ENCODE data around the gene HIVEP2. TPM values are rescaled to one million over a fixed set of nuclear protein-coding genes. Genes with fewer than 3 reads are reported as not detected.

The HIVEP2 gene
- total and polyA plus RNA-seq, 8 donors: 0.58 to 14.3 (median 4.8) TPM

DNA sequence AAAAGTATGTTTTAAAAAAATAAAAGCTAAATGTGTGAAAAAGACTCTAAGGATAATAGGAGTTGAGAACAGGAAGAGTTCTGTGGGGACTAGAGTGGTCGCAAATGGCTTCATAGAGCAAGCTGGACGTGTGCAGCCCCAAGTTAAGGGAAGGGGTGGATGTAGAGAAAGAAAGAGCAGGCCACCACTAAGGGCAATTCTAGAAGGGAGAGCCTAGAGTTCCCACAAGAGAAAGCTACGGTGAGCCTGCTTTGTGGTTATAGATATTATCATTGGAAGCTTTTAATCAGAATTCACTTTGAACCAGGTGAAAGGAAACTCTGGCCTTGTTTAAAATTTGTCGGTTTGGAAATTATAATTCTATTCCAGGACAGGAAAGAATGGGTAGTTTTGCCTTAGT, 101.6 kb downstream of the HIVEP2 start:
- Histone ChIP-seq H3K4me3 (no peak overlapping the region), H3K9me3 (no peaks in the 10 kb centered on the region), H3K27me3 (no peaks in the 10 kb centered on the region), H3K4me1 (peaks cover 14 to 81% (median 52%) of the 10 kb centered on the region in 4 donors), H3K27ac (peak overlapping the region in 3 of 5 donors; percentile 65 to 85 (median 82)), H3K36me3 (no peaks in the 10 kb centered on the region)
- 59 to 74% (median 64%) methylated on average over 4 of the region's 4 CpGs for WGBS, 5 donors
- no peak for TF ChIP-seq POLR2A (IDR thresholded peaks at IDR 0.05)
- TF ChIP-seq, protein P1, sequence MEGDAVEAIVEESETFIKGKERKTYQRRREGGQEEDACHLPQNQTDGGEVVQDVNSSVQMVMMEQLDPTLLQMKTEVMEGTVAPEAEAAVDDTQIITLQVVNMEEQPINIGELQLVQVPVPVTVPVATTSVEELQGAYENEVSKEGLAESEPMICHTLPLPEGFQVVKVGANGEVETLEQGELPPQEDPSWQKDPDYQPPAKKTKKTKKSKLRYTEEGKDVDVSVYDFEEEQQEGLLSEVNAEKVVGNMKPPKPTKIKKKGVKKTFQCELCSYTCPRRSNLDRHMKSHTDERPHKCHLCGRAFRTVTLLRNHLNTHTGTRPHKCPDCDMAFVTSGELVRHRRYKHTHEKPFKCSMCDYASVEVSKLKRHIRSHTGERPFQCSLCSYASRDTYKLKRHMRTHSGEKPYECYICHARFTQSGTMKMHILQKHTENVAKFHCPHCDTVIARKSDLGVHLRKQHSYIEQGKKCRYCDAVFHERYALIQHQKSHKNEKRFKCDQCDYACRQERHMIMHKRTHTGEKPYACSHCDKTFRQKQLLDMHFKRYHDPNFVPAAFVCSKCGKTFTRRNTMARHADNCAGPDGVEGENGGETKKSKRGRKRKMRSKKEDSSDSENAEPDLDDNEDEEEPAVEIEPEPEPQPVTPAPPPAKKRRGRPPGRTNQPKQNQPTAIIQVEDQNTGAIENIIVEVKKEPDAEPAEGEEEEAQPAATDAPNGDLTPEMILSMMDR (IDR thresholded peaks at IDR 0.05): no peak
- no peak for TF ChIP-seq EP300 (IDR thresholded peaks at IDR 0.05)
- no peak for TF ChIP-seq POLR2AphosphoS5 (IDR thresholded peaks at IDR 0.05)
- intact Hi-C loops (cut with DNase I; ENCODE audit: low total_unique reads): no loop called here
- DNase-seq: no peak

DNA sequence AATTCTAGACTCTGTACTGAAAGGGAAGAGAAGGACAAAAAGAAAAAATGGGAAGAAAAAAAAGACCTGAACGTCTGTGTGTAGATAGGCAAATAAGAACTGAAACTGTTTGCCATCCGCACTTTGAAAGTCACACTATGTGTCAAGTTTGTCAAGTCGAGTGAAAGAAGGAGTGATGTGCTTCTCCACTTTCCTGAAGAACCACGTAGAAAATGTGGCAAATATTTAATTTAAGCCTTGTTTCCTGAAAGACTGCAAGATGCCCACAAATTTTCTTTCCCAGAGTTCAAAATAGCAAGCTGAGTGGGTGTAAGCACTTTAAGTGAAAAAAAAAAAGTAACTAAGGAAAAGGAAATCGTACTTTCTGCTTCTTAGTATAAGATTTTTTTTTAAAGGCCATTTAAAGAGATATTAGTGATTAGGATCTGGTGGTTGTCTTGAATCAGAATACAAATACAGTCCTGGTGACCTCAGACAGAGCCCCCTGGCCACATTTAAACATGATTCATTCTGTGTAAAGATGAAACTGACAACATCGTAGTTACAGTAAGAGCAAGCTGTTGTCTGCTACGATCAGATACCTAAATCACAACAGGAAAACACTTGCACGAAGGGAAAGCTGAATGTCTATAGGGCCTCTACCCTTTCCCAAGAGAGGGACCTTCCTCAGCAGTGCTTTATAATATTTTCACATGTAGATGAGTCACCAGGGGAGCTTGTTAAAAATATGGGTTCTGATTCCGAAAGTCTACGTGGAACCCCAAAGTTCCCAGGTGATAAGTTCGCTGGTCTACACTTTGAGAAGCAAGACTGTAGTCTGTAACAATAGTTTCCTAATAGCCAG, 102.3 kb downstream of the HIVEP2 start:
- intact Hi-C loops (cut with DNase I; ENCODE audit: low total_unique reads): no loop called here
- peak overlapping the region in 2 of 4 donors; percentile 3 to 9 for H3K4me3 ChIP-seq
- no peak for DNase-seq
- no peaks in the 10 kb centered on the region for H3K36me3 ChIP-seq
- WGBS, 5 donors: 51 to 65% (median 64%) methylated on average over 11 of the region's 11 CpGs
- no peaks in the 10 kb centered on the region for H3K27me3 ChIP-seq
- peaks cover 14 to 81% (median 45%) of the 10 kb centered on the region in 4 donors for H3K4me1 ChIP-seq
- H3K27ac ChIP-seq: peak overlapping the region in 4 of 5 donors; percentile 41 to 85 (median 74)
- H3K9me3 ChIP-seq: no peaks in the 10 kb centered on the region
- TF ChIP-seq, protein P1 (IDR thresholded peaks at IDR 0.05): no peak
- TF ChIP-seq POLR2AphosphoS5 (IDR thresholded peaks at IDR 0.05) (no peak), POLR2A (IDR thresholded peaks at IDR 0.05) (no peak), EP300 (IDR thresholded peaks at IDR 0.05) (no peak)

DNA sequence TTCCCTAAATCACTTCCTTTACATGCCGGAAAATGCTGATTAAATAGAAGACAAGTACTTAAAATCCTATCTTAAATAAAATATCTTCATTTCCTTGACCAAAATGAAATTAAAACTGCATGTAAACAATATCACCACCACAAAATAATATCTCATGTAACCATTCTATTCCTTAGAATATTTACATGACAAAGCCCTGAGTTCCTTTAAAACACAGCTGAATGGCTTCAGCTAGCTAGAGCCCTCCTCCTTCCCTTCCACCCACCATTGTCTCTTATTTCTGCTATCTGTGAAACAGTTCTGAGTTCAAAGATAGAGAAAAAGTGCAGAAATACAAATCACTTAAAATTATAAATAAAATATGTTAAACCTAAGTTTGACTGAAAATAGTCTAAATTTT, 103.1 kb downstream of the HIVEP2 start:
- DNase-seq: no peak
- peaks cover 14 to 75% (median 38%) of the 10 kb centered on the region in 4 donors for H3K4me1 ChIP-seq
- peak overlapping the region in 4 of 5 donors; percentile 41 to 85 (median 74) for H3K27ac ChIP-seq
- intact Hi-C loops (cut with DNase I; ENCODE audit: low total_unique reads): no loop called here
- 67 to 86% (median 84%) methylated on average over 1 of the region's 1 CpG for WGBS, 5 donors
- no peaks in the 10 kb centered on the region for H3K36me3 ChIP-seq
- no peaks in the 10 kb centered on the region for H3K9me3 ChIP-seq
- TF ChIP-seq POLR2AphosphoS5 (IDR thresholded peaks at IDR 0.05) (no peak), EP300 (IDR thresholded peaks at IDR 0.05) (no peak), POLR2A (IDR thresholded peaks at IDR 0.05) (no peak)
- TF ChIP-seq, protein P1 (IDR thresholded peaks at IDR 0.05): no peak
- H3K27me3 ChIP-seq: no peaks in the 10 kb centered on the region
- H3K4me3 ChIP-seq: peak overlapping the region in 1 of 4 donors; percentile 9

DNA sequence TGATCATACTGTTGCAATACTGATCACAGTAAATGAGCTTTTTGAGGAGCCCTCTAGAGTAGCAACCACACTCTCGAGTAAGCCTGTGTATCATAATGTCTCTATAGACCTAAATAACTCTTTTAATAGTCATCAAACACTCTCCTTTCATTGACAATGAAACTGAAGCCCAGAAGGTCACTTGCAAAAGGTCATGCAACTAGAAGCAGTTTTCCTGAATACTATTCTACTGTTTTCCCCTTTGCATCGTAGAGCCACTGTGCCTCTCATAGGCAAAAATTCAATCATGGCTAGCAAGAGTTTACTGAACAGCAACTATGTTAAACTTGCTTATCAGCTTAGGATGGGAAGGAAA, 105.3 kb downstream of the HIVEP2 start:
- peaks cover 0 to 63% (median 17%) of the 10 kb centered on the region in 4 donors for H3K4me1 ChIP-seq
- H3K36me3 ChIP-seq: no peaks in the 10 kb centered on the region
- DNase-seq: no peak
- H3K9me3 ChIP-seq: no peaks in the 10 kb centered on the region
- H3K27me3 ChIP-seq: no peaks in the 10 kb centered on the region
- H3K27ac ChIP-seq: no peak overlapping the region
- TF ChIP-seq EP300 (IDR thresholded peaks at IDR 0.05) (no peak), POLR2A (IDR thresholded peaks at IDR 0.05) (no peak), POLR2AphosphoS5 (IDR thresholded peaks at IDR 0.05) (no peak)
- TF ChIP-seq, protein P1 (IDR thresholded peaks at IDR 0.05): no peak
- no peak overlapping the region for H3K4me3 ChIP-seq
- intact Hi-C loops (cut with DNase I; ENCODE audit: low total_unique reads): no loop called here
- 49 to 87% (median 78%) methylated on average over 2 of the region's 2 CpGs for WGBS, 5 donors

Measured in stomach (tissue), 9 donors.